NCI-H146 treated with DMSO at 0.1 percent for 48 hours (cell line): ENCODE results near the gene PRDM16.

Source experiments
- DNase-seq: peaks from one replicate; lab custom pipeline; 2025; ENCODE audit not compliant: unreplicated experiment; lab: John Stamatoyannopoulos, UW

The PRDM16 gene

DNA sequence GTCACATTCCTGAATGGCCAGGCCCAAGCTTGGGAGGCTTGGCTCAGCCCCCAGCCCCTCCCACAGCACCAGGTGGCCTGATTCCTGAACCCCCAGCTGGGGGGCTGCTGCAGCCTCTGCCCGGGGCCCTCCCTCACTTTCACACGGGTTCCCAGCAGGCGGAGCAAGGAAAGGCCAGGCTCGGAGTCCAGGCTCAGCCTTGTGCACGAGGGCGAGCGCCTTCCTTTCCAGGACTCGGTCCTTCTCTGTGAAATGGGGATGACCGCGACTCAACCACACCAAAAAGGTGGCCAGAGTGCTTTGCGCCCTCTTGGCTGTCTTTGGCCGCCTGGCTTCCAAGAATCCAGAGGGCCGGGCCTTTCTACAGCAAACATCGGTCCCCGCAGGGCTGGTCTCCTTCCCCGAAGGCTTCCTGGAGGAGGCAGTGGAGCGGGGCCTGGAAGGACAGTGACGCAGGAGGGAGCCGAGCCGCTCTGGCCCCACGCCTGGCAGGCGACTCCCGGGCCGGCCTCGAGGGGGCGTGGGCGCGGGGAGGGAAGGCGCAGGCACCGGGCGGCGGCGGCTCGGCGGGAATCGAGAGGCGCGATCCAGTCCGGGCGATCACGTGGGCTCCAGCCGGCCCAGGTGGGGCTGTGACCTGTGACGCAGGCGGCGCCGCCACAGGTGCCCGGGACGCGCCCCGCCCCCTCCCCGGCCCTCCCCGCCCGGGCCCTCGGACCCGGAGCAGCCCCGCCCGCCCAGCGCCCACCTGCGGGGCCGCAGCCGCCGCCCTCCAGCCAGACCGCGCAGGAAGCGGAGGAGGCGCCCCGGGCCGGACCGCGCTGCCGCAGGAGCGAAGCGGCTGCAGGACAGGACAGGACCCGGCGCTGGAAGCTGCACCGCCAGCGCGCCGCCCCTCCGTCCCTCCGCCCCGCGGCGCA, 385.1 kb downstream of the PRDM16 start, which contains the start of gene ARHGEF16:
ARHGEF16 (plus strand) TSS at position 775 of the 920 bp plus-strand sequence. CDS start 8,420 bp downstream, outside the sequence.
- DNase-seq, result peak; percentile 32

DNA sequence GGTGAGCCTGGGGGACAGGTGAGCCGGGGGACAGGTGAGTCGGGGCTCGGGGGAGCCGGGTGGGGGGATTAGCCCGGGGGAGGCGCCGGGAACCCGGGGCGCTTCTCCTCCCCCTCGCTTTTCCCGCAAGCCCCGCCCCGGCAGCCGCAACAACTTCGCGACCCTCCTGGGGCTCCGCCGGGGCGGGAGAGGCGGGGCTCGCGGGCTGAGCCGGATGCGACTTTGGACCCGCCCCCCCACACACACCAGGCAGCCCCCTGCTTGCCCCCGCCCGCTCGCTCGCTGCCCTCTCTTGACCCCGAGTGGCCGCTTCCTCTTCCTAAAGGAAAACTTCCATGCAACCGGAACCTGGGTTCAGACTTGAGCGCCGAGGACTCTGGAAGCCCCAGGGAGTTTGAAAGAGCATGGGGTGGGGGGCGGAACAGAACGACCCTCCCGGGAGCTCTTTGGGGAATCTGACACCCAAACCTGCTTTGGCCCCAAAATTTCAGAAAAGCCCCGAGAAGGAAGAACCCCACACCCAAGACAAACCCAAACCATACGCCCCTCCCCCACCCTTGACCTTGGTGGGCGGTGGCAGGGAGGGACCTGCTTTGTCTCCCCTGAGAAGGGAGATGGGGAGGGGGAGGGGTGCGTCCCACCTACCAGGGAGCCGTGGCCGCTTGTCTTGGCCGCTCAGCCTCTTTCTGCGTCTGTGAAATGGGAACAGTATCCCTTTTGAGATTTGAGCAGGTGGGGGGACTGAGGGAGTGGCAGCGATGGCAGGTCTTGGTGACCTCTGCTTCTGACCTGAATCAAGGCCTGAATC, 386.0 kb downstream of the PRDM16 start:
- peak; percentile 17 for DNase-seq

GRCh38 chr1:3455670-3456448, 386.9 kb downstream of the PRDM16 start:
- DNase-seq, result no peak

- no peak for DNase-seq
Measured at GRCh38 chr1:3456449-3456963, 387.5 kb downstream of the PRDM16 start.

DNA sequence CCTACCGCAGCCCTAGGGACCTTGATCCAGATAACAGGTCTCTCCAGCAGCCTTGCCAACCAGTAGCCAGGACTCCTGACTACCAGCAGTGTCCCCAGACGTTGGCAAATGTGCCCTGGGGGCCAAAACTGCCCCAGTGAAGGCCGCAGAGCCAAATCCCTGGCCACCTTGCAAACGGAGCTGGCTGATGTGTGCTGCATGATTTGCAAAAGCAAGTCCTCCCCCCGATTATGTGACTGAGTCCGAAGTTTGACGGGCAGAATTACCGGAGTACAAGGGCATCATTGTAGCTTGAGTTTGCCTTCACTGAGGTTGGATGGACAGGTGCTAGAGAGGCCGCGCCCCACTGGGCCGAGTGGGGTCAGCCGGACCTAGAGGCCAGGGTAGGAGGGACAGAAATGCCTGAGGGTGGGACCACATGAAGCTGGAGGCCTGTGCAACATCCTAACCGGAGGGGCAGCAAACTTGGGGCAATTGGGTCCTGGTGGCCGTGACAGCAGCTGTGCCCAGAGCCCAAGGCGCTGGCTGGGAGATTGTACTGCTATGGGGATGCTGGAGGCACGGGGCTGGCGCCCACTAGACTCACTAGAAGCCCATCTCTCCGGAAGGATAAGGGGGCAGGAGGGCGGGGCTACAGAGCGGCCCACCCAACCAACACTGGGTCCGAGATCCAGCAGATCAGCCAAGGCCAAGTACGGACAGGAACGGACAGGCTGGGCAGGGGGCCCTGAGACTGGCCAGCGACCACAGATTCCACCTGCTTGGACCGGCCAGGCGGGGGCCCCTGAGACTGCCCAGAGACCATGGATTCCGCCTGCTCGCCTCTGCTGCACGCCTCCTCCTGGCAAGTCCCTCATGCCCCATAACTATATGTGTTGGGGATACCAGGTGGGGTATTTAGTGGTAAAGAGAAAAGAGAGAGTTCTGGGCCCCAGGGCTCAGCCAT, 388.2 kb downstream of the PRDM16 start:
- no peak for DNase-seq

DNA sequence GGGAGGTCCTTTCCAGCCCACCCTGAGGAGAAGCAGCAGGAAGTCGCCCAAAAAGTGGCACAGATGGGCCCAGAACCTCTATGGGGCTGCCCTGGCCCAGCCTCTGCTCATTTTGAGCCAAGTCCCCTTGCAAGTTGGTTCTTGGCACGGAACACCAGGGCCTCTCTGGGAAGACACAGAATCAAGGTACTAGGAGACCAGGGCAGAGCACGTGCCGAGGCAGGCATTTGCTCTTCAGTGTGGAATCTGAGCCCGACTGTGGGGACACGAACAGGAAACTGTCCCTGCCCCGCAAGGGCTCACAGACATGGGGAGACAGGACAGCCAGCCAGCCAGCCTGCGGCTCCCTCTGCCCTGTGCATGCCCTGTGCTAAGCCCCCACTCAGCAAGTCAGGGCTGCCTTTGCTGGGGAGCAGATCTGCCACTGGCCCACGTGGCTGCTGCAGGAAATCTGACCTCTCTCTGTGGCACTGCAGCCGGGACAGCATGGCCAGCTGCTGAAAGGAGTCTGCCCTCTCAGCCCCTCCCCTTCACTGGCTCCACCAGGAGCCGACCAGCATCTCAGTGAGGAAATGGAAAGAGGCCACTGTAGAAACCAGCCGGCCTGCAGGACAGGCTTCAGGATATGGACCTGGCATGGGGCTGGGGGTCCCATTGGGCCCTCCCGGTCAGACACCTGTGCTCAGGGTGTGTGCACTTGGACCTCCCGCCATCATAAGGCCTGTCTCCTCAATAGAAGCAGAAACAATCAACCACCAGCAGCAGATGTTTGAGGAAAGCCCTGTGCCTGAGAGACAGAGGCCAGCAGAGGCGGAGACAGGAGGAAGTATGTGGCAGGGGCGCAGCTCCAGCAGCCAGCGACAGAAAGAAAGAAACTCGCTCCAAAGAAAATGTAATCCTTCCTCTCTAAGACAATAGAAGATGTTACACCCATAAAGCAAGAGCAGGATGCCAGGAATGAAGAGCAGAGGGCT, 389.2 kb downstream of the PRDM16 start:
- DNase-seq, result no peak

DNA sequence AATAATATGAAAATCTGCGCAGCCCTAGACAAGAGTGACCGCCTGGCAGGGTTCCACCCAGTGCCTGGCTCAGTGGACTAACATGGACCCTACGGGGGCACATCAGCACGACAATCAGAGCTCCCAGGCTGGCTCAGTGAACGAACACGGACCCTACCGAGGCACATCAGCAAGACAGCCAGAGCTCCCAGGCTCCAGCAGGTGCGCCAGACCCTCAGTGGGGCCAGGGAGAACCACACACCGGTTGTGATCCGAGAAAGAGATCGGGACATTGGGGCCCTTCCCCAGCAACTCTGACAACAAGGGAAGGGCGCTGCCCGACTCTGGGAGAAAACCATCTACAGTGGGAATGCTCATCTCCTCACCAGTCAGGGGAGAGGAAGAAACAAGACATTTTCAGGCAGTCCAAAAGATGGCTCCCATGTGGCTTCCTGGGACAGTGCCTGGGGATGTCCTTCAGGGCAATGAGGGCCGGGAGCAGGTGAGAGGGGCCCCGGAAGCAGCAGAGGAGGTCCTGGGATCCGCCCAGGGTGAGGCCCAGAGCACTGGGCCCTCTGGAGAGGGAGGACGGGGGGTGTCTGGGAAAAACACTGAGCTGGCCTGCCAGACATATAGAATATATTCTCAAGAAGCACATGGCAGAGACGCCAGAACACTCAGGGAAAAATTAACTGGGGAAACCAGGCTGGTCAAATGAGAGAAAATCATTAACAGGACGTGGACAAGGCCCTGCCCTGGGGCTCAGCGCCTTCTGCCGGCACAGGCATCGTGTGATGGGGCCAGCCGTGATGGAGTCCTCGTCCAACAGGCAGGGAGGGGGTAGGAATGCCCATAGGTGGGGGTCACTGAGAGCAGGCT, 390.3 kb downstream of the PRDM16 start:
- DNase-seq, result no peak

- no peak for DNase-seq
Measured at GRCh38 chr1:3459940-3460671, 391.1 kb downstream of the PRDM16 start.

GRCh38 chr1:3460672-3461131, 391.7 kb downstream of the PRDM16 start:
- DNase-seq, result no peak

DNA sequence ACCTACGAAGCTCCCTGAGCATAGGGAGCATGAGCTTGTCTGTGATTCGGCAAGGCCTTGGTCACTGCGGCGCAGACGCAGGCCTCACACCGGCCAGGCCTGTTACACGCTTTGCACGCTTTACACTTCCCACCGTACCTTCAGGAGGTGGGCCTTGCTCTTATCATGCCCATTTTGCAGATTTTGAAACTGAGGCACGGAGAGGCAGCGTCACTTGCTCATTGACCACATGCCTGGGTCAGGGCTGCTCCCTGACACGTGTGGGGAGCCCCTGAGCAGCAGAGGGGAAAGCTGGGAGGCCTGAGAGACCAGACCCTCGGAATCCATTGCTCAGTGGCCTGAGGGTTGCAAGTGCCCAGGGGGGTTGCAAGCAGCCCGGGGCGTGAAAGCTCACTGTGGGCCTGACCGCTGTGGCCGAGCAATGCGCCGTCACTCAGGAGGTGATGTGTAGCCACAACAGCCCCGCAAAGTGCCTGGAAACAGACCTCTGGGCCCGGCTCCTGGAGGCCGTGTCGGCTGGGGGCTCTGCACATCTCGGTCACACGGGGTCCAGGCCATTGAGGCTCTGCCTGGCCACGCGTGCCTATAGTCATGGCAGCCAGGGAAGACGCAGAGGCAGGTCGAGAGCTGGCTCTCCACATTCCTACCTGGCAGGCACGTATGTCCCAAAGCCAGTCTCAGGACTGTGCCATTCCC, 392.4 kb downstream of the PRDM16 start:
- DNase-seq, result no peak

GRCh38 chr1:3461934-3462275, 392.9 kb downstream of the PRDM16 start:
- no peak for DNase-seq

DNA sequence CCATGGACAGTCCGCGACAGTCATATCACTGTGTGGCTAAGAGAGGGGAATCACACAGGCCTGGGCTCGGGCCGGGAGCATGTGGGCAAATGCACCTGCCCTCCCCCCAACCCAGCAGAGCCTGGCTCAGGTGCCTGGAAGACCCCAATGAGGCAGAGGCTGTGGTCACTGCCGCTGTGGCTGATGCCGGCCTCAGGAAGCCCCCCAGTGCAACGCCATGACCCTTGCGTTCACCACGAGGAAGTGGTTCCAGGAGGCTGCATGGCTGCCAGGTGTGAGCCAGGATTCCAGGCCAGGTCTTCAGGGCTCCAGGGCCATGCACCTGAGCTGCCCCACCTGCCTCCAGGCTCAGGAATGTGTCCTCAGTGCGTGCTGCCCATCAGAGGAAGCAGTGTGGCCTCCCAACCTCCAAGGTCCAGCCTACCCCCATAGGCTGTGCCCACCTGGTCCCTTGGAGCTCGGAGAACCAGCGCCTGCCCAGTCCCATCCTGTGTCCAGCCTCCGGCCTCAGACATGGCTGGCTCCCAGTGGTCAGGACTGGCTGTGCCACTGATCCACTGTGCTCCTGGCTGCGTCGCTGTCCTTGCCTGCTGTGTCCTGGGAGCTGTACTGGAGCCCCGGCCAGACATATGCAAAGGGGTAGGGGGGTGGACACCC, 393.5 kb downstream of the PRDM16 start:
- no peak for DNase-seq

DNA sequence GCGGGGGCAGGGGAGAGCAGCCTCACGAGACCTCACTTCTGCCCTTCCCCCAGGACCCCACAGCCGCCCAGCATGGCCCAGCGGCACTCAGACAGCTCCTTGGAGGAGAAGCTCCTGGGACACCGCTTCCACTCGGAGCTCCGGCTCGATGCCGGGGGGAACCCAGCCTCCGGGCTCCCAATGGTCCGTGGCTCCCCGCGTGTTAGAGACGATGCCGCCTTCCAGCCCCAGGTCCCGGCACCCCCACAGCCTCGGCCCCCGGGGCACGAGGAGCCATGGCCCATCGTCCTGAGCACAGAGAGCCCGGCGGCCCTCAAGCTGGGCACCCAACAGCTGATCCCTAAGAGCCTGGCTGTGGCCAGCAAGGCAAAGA, 394.0 kb downstream of the PRDM16 start:
- DNase-seq, result no peak

GRCh38 chr1:3463408-3463863, 394.4 kb downstream of the PRDM16 start:
- no peak for DNase-seq

- no peak for DNase-seq
Measured at GRCh38 chr1:3463891-3464648, 395.1 kb downstream of the PRDM16 start.
